ENCODE data around the gene TFDP1. TPM values are rescaled to one million over a fixed set of nuclear protein-coding genes. Genes with fewer than 3 reads are reported as not detected.
"Not testable (repeated sequence)": the region's sequence is repeated elsewhere in the genome, so short reads cannot be mapped to it uniquely, and the experiment has no call there.

TFDP1 gene
- total RNA-seq, 1 donor from 2014 or later: 15.8 TPM

- Histone ChIP-seq H3K4me1 (peaks cover 0 to 3% of the 10 kb centered on the region in 2 donors), H3K4me3 (no peak overlapping the region), H3K9me3 (no peaks in the 10 kb centered on the region), H3K36me3 (peaks cover 0 to 3% of the 10 kb centered on the region in 2 donors), H3K27ac (no peak overlapping the region), H3K27me3 (no peaks in the 10 kb centered on the region)
- intact Hi-C loops (cut with DNase I): no loop called here
- DNase-seq (ENCODE audit: low spot score in 2 of 2): no peak
- TF ChIP-seq, protein P1, sequence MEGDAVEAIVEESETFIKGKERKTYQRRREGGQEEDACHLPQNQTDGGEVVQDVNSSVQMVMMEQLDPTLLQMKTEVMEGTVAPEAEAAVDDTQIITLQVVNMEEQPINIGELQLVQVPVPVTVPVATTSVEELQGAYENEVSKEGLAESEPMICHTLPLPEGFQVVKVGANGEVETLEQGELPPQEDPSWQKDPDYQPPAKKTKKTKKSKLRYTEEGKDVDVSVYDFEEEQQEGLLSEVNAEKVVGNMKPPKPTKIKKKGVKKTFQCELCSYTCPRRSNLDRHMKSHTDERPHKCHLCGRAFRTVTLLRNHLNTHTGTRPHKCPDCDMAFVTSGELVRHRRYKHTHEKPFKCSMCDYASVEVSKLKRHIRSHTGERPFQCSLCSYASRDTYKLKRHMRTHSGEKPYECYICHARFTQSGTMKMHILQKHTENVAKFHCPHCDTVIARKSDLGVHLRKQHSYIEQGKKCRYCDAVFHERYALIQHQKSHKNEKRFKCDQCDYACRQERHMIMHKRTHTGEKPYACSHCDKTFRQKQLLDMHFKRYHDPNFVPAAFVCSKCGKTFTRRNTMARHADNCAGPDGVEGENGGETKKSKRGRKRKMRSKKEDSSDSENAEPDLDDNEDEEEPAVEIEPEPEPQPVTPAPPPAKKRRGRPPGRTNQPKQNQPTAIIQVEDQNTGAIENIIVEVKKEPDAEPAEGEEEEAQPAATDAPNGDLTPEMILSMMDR (IDR thresholded peaks at IDR 0.05): no peak
Observed at GRCh38 chr13:113622791-113623490, 38.4 kb downstream of the TFDP1 start.

DNA sequence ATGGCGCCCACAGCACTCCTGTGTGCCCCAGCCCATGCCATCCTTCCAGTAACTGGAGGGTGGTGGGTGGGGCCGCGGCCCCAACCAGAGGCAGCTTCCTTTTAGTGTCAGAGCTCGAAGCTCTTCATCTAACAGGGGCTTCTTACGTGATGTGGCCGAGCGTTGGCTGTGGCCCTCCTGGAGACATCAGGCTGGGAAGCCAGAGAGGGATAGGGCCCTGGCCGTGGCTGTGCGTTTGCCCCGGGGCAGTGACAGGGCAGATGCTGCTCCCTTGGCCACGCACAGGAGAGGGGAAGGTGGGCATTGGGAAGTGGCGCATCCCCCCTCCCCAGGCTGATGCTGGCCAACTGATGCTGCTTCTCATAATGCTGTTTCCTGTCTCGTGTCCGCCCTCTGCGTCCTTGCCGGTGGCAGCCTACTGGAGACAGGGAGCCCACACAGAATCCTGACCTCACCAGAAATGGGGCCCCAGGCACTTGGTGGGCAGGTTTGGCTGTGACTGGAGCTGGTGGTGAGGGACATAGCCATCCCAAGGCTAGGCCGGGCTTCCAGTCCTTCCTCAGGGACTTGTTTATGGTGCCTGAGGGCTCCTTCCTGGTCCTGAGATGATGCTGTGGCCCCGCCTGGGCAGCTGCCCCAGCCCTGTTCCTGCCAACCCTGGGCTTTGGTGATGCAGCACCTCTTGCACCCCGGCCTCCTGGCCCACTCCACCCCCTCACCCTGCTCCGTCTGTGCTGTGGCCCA is 39.1 kb downstream of the TFDP1 start:
- intact Hi-C loops (cut with DNase I): no loop called here
- Histone ChIP-seq H3K27me3 (no peaks in the 10 kb centered on the region), H3K9me3 (no peaks in the 10 kb centered on the region), H3K4me3 (no peak overlapping the region), H3K36me3 (peaks cover 0 to 3% of the 10 kb centered on the region in 2 donors), H3K4me1 (peaks cover 0 to 3% of the 10 kb centered on the region in 2 donors), H3K27ac (no peak overlapping the region)
- DNase-seq (ENCODE audit: low spot score in 2 of 2): no peak
- TF ChIP-seq, protein P1 (IDR thresholded peaks at IDR 0.05): no peak

DNA sequence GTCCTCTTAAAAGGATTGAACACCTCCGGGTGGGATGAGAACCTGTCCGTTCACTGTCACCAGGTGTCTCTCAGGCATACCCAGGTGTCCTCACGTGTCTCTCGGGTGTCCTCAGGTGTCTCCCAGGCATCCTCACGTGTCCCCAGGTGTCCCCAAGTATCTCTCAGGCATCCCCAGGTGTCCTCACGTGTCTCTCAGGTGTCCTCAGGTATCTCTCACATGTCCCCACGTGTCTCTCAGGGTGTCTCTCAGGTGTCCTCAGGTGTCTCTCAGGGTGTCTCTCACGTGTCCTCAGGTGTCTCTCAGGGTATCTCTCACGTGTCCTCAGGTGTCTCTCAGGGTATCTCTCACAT is 39.7 kb downstream of the TFDP1 start:
- DNase-seq (ENCODE audit: low spot score in 2 of 2): no peak

GRCh38 chr13:113624640-113625304 is 40.2 kb downstream of the TFDP1 start:
- H3K4me3 ChIP-seq; intact Hi-C loops (cut with DNase I); H3K9me3 ChIP-seq; DNase-seq (ENCODE audit: low spot score in 2 of 2); H3K36me3 ChIP-seq; H3K4me1 ChIP-seq; H3K27ac ChIP-seq; H3K27me3 ChIP-seq: not testable (repeated sequence)

More for the DNA sequence above, 39.7 kb downstream of the TFDP1 start:
- Histone ChIP-seq H3K4me1 (peaks cover 0 to 3% of the 10 kb centered on the region in 2 donors), H3K27ac (no peak overlapping the region), H3K9me3 (no peaks in the 10 kb centered on the region), H3K4me3 (no peak overlapping the region), H3K27me3 (no peaks in the 10 kb centered on the region), H3K36me3 (peaks cover 0 to 3% of the 10 kb centered on the region in 2 donors)
- intact Hi-C loops (cut with DNase I): no loop called here
- TF ChIP-seq, protein P1 (IDR thresholded peaks at IDR 0.05): no peak

DNA sequence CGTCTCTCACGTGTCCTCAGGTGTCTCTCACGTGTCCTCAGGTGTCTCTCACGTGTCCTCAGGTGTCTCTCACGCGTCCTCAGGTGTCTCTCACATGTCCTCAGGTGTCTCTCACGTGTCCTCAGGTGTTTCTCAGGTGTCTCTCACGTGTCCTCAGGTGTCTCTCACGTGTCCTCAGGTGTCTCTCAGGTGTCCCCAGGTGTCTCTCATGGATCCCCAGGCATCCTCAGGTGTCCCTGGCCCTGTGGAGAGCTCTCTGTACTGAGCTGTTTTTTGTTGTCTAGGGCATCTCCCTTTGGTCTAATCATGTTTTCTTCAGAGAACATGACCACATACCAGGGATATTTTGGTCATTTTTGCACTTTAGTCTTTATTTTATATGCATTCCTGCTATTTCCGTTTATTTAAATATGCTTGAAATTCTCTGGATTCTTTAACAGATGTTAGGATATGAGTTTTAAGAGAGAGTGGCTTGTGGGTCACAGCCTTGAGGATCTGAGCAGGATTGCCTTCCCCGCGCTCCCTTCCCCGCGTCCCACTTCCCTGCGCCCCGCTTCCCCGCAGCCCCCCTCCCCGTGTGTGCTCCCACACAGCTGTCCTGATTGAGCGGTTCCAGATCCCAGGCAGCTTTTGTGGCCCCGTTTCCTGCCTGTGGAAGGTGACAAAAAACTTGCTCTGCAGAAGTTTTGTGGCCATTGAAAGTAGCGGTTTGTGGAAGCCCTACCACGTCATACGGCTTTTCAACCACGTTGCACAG is 41.6 kb downstream of the TFDP1 start:
- H3K4me1 ChIP-seq: peaks cover 0 to 3% of the 10 kb centered on the region in 2 donors
- TF ChIP-seq, protein P1 (IDR thresholded peaks at IDR 0.05): no peak
- H3K27me3 ChIP-seq: no peaks in the 10 kb centered on the region
- peaks cover 0 to 3% of the 10 kb centered on the region in 2 donors for H3K36me3 ChIP-seq
- intact Hi-C loops (cut with DNase I): no loop called here
- DNase-seq (ENCODE audit: low spot score in 2 of 2): no peak
- H3K27ac ChIP-seq: no peak overlapping the region
- no peaks in the 10 kb centered on the region for H3K9me3 ChIP-seq
- H3K4me3 ChIP-seq: no peak overlapping the region
